Activated gamma-delta T cell treated with anti-CD3 and anti-CD28 coated beads, Interleukin-2, amount 50 U/mL, for 16 hours (primary cell): Measurements from ENCODE around the gene SLC35B1.
"Not testable (repeated sequence)": the region's sequence is repeated elsewhere in the genome, so short reads cannot be mapped to it uniquely, and the experiment has no call there.

Experiments used
- DNase-seq: peaks from one replicate; pipeline ENCODE4 v3.0.0-alpha.2; 2020; ENCODE audit warnings: low read depth

The SLC35B1 gene

GRCh38 chr17:49699966-49700575, 7.7 kb downstream of the SLC35B1 start:
- DNase-seq: no peak

GRCh38 chr17:49698005-49698404, 9.8 kb downstream of the SLC35B1 start:
- DNase-seq: no peak

GRCh38 chr17:49696233-49696761, 11.5 kb downstream of the SLC35B1 start:
- DNase-seq: peak; percentile 69

- no peak for DNase-seq
Measured at GRCh38 chr17:49695698-49696232, 12.0 kb downstream of the SLC35B1 start.

GRCh38 chr17:49694847-49695697, 12.7 kb downstream of the SLC35B1 start:
- peak; percentile 62 for DNase-seq

- DNase-seq: no peak
Measured at GRCh38 chr17:49692751-49693150, 15.0 kb downstream of the SLC35B1 start.

- DNase-seq: no peak
Measured at GRCh38 chr17:49691677-49692191, 16.0 kb downstream of the SLC35B1 start.

GRCh38 chr17:49691086-49691676, 16.6 kb downstream of the SLC35B1 start:
- no peak for DNase-seq

- no peak for DNase-seq
Measured at GRCh38 chr17:49690256-49690655, 17.5 kb downstream of the SLC35B1 start.

- DNase-seq: no peak
Measured at GRCh38 chr17:49688848-49689247, 18.9 kb downstream of the SLC35B1 start.

- no peak for DNase-seq
Measured at GRCh38 chr17:49687878-49688491, 19.8 kb downstream of the SLC35B1 start.

GRCh38 chr17:49681106-49681979, 26.4 kb downstream of the SLC35B1 start:
- no peak for DNase-seq

GRCh38 chr17:49680314-49680713, 27.4 kb downstream of the SLC35B1 start:
- no peak for DNase-seq

GRCh38 chr17:49677933-49678847, 29.6 kb downstream of the SLC35B1 start, which contains the start of gene SPOP:
Gene SPOP, minus strand, starts transcription at chr17:49678097. Its CDS starts 55,287 bp downstream, at chr17:49622810.
- DNase-seq: peak; percentile 99

GRCh38 chr17:49677134-49677932, 30.4 kb downstream of the SLC35B1 start:
- peak; percentile 96 for DNase-seq

- DNase-seq: no peak
Measured at GRCh38 chr17:49676276-49676868, 31.4 kb downstream of the SLC35B1 start.

GRCh38 chr17:49674507-49674906, 33.3 kb downstream of the SLC35B1 start:
- no peak for DNase-seq

- DNase-seq: not testable (repeated sequence)
Measured at GRCh38 chr17:49673679-49674078, 34.1 kb downstream of the SLC35B1 start.
